IMR-90 (cell line): ENCODE results near the gene RNF41. TPM values are rescaled to one million over a fixed set of nuclear protein-coding genes. Genes with fewer than 3 reads are reported as not detected.
A peak's percentile ranks its signal among the peaks of the same experiment; 100 is the strongest.

ENCODE experiments used
- ATAC-seq: fragments of 200-7000 bp; cut with Tn5 transposase; 2 replicates; pipeline ENCODE4 v1.9.1; 2020; ENCODE audit warnings: low read depth, mild to moderate bottlenecking, moderate library complexity
- BruUV-seq: library from RNA; stranded (reverse); fragments of 400-500 nt; replicated peaks from 2 replicates; lab custom pipeline; 2021; lab: Mats Ljungman, UMichigan
- CTCF ChIA-PET: fragments of 300-600 bp; formaldehyde crosslinking; extraction: SDS; loops from one replicate; lab custom pipeline; 2021; ENCODE audit warnings: antibody characterized with exemption; lab: Yijun Ruan, JAX
- POLR2A ChIA-PET: fragments of 300-600 bp; sonication (Branson Sonifier 250); formaldehyde crosslinking; loops from one replicate; lab custom pipeline; 2022; ENCODE audit warnings: antibody characterized with exemption; ENCODE audit not compliant: unreplicated experiment; lab: Charles Lee
- DNase-seq: peaks from one replicate; pipeline ENCODE4 v3.0.0; 2013
- H2AFZ ChIP-seq: replicated peaks from 2 replicates; pipeline ENCODE3; 2013; ENCODE audit warnings: low read length, mild to moderate bottlenecking; ENCODE audit not compliant: poor library complexity
- H2AK5ac ChIP-seq: 2 replicates; pipeline ENCODE4 v1.6.1; 2013; ENCODE audit warnings: low read depth, low read length, inconsistent platforms
- H2AK9ac ChIP-seq: replicated peaks from 2 replicates; pipeline ENCODE3; 2013; ENCODE audit warnings: mild to moderate bottlenecking, low read depth, low read length, moderate library complexity; ENCODE audit not compliant: poor library complexity
- H2BK120ac ChIP-seq: 2 replicates; pipeline ENCODE4 v1.6.1; 2013; ENCODE audit warnings: low read depth, low read length, inconsistent platforms
- H2BK15ac ChIP-seq: 3 replicates; pipeline ENCODE4 v1.6.1; 2013; ENCODE audit warnings: low read depth, low read length, inconsistent platforms
- H2BK20ac ChIP-seq: 2 replicates; pipeline ENCODE4 v1.6.1; 2013; ENCODE audit warnings: low read depth, mild to moderate bottlenecking, inconsistent platforms, low read length, moderate library complexity
- H2BK5ac ChIP-seq: 2 replicates; pipeline ENCODE4 v1.6.1; 2013; ENCODE audit warnings: mild to moderate bottlenecking, low read depth, low read length, inconsistent platforms; ENCODE audit not compliant: poor library complexity, severe bottlenecking
- H3K14ac ChIP-seq: replicated peaks from 2 replicates; pipeline ENCODE4 v1.6.1; 2013; ENCODE audit warnings: low read depth, low read length, inconsistent platforms
- H3K18ac ChIP-seq: 2 replicates; pipeline ENCODE4 v1.6.1; 2013; ENCODE audit warnings: low read depth, low read length, control low read depth
- H3K23ac ChIP-seq: 2 replicates; pipeline ENCODE4 v1.6.1; 2013; ENCODE audit warnings: low read depth, low read length, inconsistent platforms
- H3K27ac ChIP-seq: 2 replicates; pipeline ENCODE4 v1.5.1; 2013; ENCODE audit warnings: mild to moderate bottlenecking, control low read depth, low read length; ENCODE audit not compliant: insufficient read depth
- H3K27me3 ChIP-seq: 2 replicates; pipeline ENCODE4 v1.6.1; 2013; ENCODE audit warnings: low read length; ENCODE audit not compliant: control insufficient read depth, insufficient read depth
- H3K36me3 ChIP-seq: 2 replicates; pipeline ENCODE4 v1.6.1; 2013; ENCODE audit warnings: low read length, mixed read lengths; ENCODE audit not compliant: control insufficient read depth, insufficient read depth
- H3K4ac ChIP-seq: 2 replicates; pipeline ENCODE4 v1.6.1; 2013; ENCODE audit warnings: low read depth, low read length, inconsistent platforms
- H3K4me1 ChIP-seq: 2 replicates; pipeline ENCODE4 v1.6.1; 2013; ENCODE audit warnings: low read length, mixed read lengths; ENCODE audit not compliant: control insufficient read depth, insufficient read depth
- H3K4me2 ChIP-seq: 2 replicates; pipeline ENCODE4 v1.6.1; 2013; ENCODE audit warnings: low read depth, mild to moderate bottlenecking, control low read depth, low read length, moderate library complexity
- H3K4me3 ChIP-seq: 2 replicates; pipeline ENCODE4 v1.5.1; 2013; ENCODE audit warnings: low read depth, mild to moderate bottlenecking, control low read depth, low read length, moderate library complexity; ENCODE audit not compliant: insufficient read depth
- H3K56ac ChIP-seq: 2 replicates; pipeline ENCODE4 v1.6.1; 2013; ENCODE audit warnings: low read length, inconsistent platforms; ENCODE audit not compliant: insufficient read depth; ENCODE audit errors: extremely low read depth
- H3K79me1 ChIP-seq, 2 experiments: 2 replicates each; pipeline ENCODE4 v1.6.1; 2013; ENCODE audit warnings: low read length in 2 of 2, inconsistent platforms in 1 of 2, low read depth in 1 of 2
- H3K9ac ChIP-seq: 2 replicates; pipeline ENCODE4 v1.6.1; 2013; ENCODE audit warnings: low read depth, low read length, control low read depth
- H3K9me1 ChIP-seq: 2 replicates; pipeline ENCODE4 v1.6.1; 2013; ENCODE audit warnings: low read length, inconsistent platforms; ENCODE audit not compliant: insufficient read depth
- H3K9me3 ChIP-seq: 2 replicates; pipeline ENCODE4 v1.6.1; 2013; ENCODE audit warnings: low read length; ENCODE audit not compliant: control insufficient read depth, insufficient read depth
- H4K20me1 ChIP-seq: 2 replicates; pipeline ENCODE4 v1.6.1; 2013; ENCODE audit warnings: low read length, inconsistent platforms; ENCODE audit not compliant: insufficient read depth
- H4K5ac ChIP-seq: 2 replicates; pipeline ENCODE4 v1.6.1; 2013; ENCODE audit warnings: mild to moderate bottlenecking, low read depth, low read length, control low read depth
- H4K8ac ChIP-seq, 2 experiments: 2 replicates each; pipeline ENCODE4 v1.6.1; 2013; ENCODE audit warnings: low read depth in 2 of 2, low read length in 2 of 2, control low read depth in 1 of 2, inconsistent platforms in 1 of 2
- H4K91ac ChIP-seq: 2 replicates; pipeline ENCODE4 v1.6.1; 2013; ENCODE audit warnings: low read depth, low read length, inconsistent platforms; ENCODE audit not compliant: insufficient read depth
- BHLHE40 ChIP-seq: fragments of 150-350 bp; IDR thresholded peaks from 2 replicates; pipeline ENCODE4 v1.6.1; 2016; ENCODE audit warnings: mild to moderate bottlenecking, low read depth, low read length
- CEBPB ChIP-seq: IDR thresholded peaks from 2 replicates; pipeline ENCODE4 v1.6.1; 2012; ENCODE audit warnings: low read depth, low read length, improper control_type of control experiment
- CHD1 ChIP-seq: IDR thresholded peaks from 2 replicates; pipeline ENCODE4 v1.6.1; 2012; ENCODE audit warnings: low read depth, low read length, improper control_type of control experiment
- FOS ChIP-seq: fragments of 150-350 bp; IDR thresholded peaks from 2 replicates; pipeline ENCODE4 v1.6.1; 2016; ENCODE audit warnings: low read depth, low read length
- MAFK ChIP-seq: IDR thresholded peaks from 2 replicates; pipeline ENCODE4 v1.6.1; 2012; ENCODE audit warnings: low read depth, low read length, improper control_type of control experiment
- MXI1 ChIP-seq: IDR thresholded peaks from 2 replicates; pipeline ENCODE4 v1.6.1; 2012; ENCODE audit warnings: low read depth, mild to moderate bottlenecking, low read length, moderate library complexity, borderline replicate concordance
- NFE2L2 ChIP-seq: fragments of 150-350 bp; IDR thresholded peaks from 2 replicates; pipeline ENCODE4 v1.6.1; 2016; ENCODE audit warnings: low read depth, mild to moderate bottlenecking, low read length
- POLR2A ChIP-seq: IDR thresholded peaks from 2 replicates; pipeline ENCODE4 v1.6.1; 2012; ENCODE audit warnings: mild to moderate bottlenecking, low read depth, low read length
- RAD21 ChIP-seq: IDR thresholded peaks from 2 replicates; pipeline ENCODE4 v1.6.1; 2012; ENCODE audit warnings: low read length, improper control_type of control experiment
- RCOR1 ChIP-seq: IDR thresholded peaks from 2 replicates; pipeline ENCODE4 v1.6.1; 2012; ENCODE audit warnings: mild to moderate bottlenecking, low read length, improper control_type of control experiment; ENCODE audit not compliant: insufficient replicate concordance
- RFX5 ChIP-seq: IDR thresholded peaks from 2 replicates; pipeline ENCODE4 v1.8.0; 2012; ENCODE audit warnings: low read depth, mild to moderate bottlenecking, low read length, moderate library complexity
- SMC3 ChIP-seq: fragments of 150-350 bp; IDR thresholded peaks from 2 replicates; pipeline ENCODE4 v1.6.1; 2016; ENCODE audit warnings: low read depth, mild to moderate bottlenecking, antibody characterized with exemption, low read length, moderate library complexity
- WGBS, 2 experiments: methylation state at CpG; one replicate each; pipeline versions ENCODE4 v1.1.5 to v1.1.7; 2013; ENCODE audit warnings: missing lambda C conversion rate in 2 of 2; ENCODE audit not compliant: insufficient read length in 1 of 2; ENCODE audit errors: extremely low coverage in 2 of 2; 5-methylcytosine and 5-hydroxymethylcytosine counted together
- dilution Hi-C: fragments of 300-500 bp; cut with HindIII; formaldehyde crosslinking; loops from one replicate; pipeline ENCODE4 v1.14.3; 2018; ENCODE audit warnings: low sequenced_read_pairs; ENCODE audit not compliant: unreplicated experiment
- in situ Hi-C: fragments of 300-500 bp; cut with MboI; formaldehyde crosslinking; loops from 3 replicates; pipeline ENCODE4 v1.14.3; 2019; ENCODE audit warnings: low sequenced_read_pairs, inconsistent platforms, mixed read lengths
- intact Hi-C: fragments of 100-400 bp; cut with micrococcal nuclease; formaldehyde crosslinking; loops from 2 replicates; pipeline ENCODE4 v1.10.0; 2022
- polyA plus RNA-seq, 3 experiments: library from polyadenylated mRNA; depleted of rRNA; stranded (reverse); fragments of >200 nt; gene quantifications; 2 replicates each; pipeline ENCODE4 v1.2.3, GENCODE V29; 2012; ENCODE audit warnings: low replicate concordance in 1 of 3
- total RNA-seq: library from RNA; depleted of rRNA; stranded (reverse); fragments of >200 nt; gene quantifications from 2 replicates; pipeline ENCODE4 v1.2.3, GENCODE V29; 2012
- TF ChIP-seq, protein P1 (sequence below): fragments of 150-350 bp; IDR thresholded peaks from 2 replicates; pipeline ENCODE4 v1.6.1; 2017; ENCODE audit warnings: mild to moderate bottlenecking, antibody characterized with exemption, low read length, low read depth
- TF ChIP-seq, protein P2 (sequence below): fragments of 150-350 bp; IDR thresholded peaks from 2 replicates; pipeline ENCODE4 v1.6.1; 2016; ENCODE audit warnings: low read depth, mild to moderate bottlenecking, low read length, moderate library complexity, borderline replicate concordance

Gene RNF41
- total and polyA plus RNA-seq, 2 of the 4 experiments (the other 2 are of a cell fraction): 112 to 272 TPM

GRCh38 chr12:56221757-56222530 is at the start of gene RNF41 (continued):
- TF ChIP-seq, protein P1, sequence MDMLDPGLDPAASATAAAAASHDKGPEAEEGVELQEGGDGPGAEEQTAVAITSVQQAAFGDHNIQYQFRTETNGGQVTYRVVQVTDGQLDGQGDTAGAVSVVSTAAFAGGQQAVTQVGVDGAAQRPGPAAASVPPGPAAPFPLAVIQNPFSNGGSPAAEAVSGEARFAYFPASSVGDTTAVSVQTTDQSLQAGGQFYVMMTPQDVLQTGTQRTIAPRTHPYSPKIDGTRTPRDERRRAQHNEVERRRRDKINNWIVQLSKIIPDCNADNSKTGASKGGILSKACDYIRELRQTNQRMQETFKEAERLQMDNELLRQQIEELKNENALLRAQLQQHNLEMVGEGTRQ: no peak
- TF ChIP-seq CHD1: 0 out of 2 replicates have a peak, but pooled peaks have one; percentile 32
- peak; percentile 54; the same call in 1 of the 2 replicates for TF ChIP-seq CEBPB

GRCh38 chr12:56271031-56271430 is 49.3 kb upstream of the RNF41 start:
- ChIA-PET POLR2A (no interaction called here), CTCF (interaction anchor here (0.6 kb wide), 2 partner anchors 17 to 41 kb away, joined by 3 read pairs; no protein-coding TSS in a partner anchor)
- H3K9me1 ChIP-seq: peaks cover 7% of the 10 kb centered on the region; the same call in 1 of the 2 replicates
- TF ChIP-seq FOS (no peak), NFE2L2 (no peak), CEBPB (no peak), MAFK (no peak), BHLHE40 (no peak), RAD21 (peak; percentile 34), SMC3 (peak; percentile 36; the same call in 1 of the 2 replicates), RCOR1 (no peak), POLR2A (no peak), MXI1 (no peak), RFX5 (no peak)
- TF ChIP-seq, protein P1: no peak
- TF ChIP-seq, protein P2, sequence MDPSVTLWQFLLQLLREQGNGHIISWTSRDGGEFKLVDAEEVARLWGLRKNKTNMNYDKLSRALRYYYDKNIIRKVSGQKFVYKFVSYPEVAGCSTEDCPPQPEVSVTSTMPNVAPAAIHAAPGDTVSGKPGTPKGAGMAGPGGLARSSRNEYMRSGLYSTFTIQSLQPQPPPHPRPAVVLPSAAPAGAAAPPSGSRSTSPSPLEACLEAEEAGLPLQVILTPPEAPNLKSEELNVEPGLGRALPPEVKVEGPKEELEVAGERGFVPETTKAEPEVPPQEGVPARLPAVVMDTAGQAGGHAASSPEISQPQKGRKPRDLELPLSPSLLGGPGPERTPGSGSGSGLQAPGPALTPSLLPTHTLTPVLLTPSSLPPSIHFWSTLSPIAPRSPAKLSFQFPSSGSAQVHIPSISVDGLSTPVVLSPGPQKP: no peak

More at GRCh38 chr12:56271031-56271430, 49.3 kb upstream of the RNF41 start:
- Histone ChIP-seq H3K4me3 (no peak overlapping the region), H3K27ac (no peak overlapping the region), H3K36me3 (peaks cover 41% of the 10 kb centered on the region), H2BK15ac (no peak overlapping the region), H2AK5ac (no peak overlapping the region), H2AK9ac (no peak overlapping the region), H3K56ac (no peak overlapping the region), H3K9me3 (no peaks in the 10 kb centered on the region), H3K27me3 (no peaks in the 10 kb centered on the region), H3K23ac (no peak overlapping the region), H3K14ac (no peak overlapping the region), H3K18ac (no peak overlapping the region), H3K79me1 (peaks cover 0 to 18% of the 10 kb centered on the region in 2 experiments; a peak in 3 of 4 replicates), H4K5ac (no peak overlapping the region), H4K20me1 (no peaks in the 10 kb centered on the region), H3K4me2 (no peak overlapping the region), H2BK120ac (no peak overlapping the region), H2BK20ac (no peak overlapping the region), H4K91ac (no peak overlapping the region), H3K4me1 (peaks cover 7% of the 10 kb centered on the region; the same call in 1 of the 2 replicates), H3K9ac (no peak overlapping the region), H2AFZ (no peak overlapping the region), H2BK5ac (no peak overlapping the region), H3K4ac (no peak overlapping the region), H4K8ac (no peak overlapping the region)
- no TSS peak for BruUV-seq
- intact Hi-C loops (no loop called here), dilution Hi-C loops (no loop called here), in situ Hi-C loops (no loop called here)
- no CpG with 5 or more reads among the region's 1 CpG for WGBS, 2 experiments
- ATAC-seq: peak; percentile 10; the same call in 1 of the 2 replicates
- DNase-seq: peak; percentile 31
